CD4-positive, alpha-beta memory T cell (primary cell): ENCODE results near the gene NOL4L. TPM values are rescaled to one million over a fixed set of nuclear protein-coding genes. Genes with fewer than 3 reads are reported as not detected.
A peak's percentile ranks its signal among the peaks of the same experiment; 100 is the strongest.

Experiments used
- CTCF ChIA-PET: fragments of 350-600 bp; sonication (Branson Sonifier 250); formaldehyde crosslinking; loops from one replicate; lab custom pipeline; 2021; ENCODE audit warnings: inconsistent platforms; ENCODE audit not compliant: partially characterized antibody; lab: Charles Lee
- POLR2A ChIA-PET: fragments of 350-600 bp; sonication (Branson Sonifier 250); formaldehyde crosslinking; loops from one replicate; lab custom pipeline; 2021; ENCODE audit not compliant: partially characterized antibody; lab: Charles Lee
- DNase-seq, 5 donors: peaks; one replicate each; pipeline versions ENCODE4 v3.0.0 to v3.0.0-alpha.2; 2020 to 2022; ENCODE audit warnings: mixed read lengths in 1 of 5
- H3K27ac ChIP-seq: one replicate; pipeline ENCODE4 v1.7.0; 2013; ENCODE audit warnings: low read depth, low read length
- H3K27me3 ChIP-seq: 2 replicates; pipeline ENCODE4 v1.7.0; 2013; ENCODE audit warnings: mild to moderate bottlenecking, low read length, moderate library complexity; ENCODE audit not compliant: insufficient read depth
- H3K36me3 ChIP-seq: 2 replicates; pipeline ENCODE4 v1.7.0; 2013; ENCODE audit warnings: mild to moderate bottlenecking, low read length, moderate library complexity; ENCODE audit not compliant: insufficient read depth
- H3K4me1 ChIP-seq: 2 replicates; pipeline ENCODE4 v1.7.0; 2013; ENCODE audit warnings: mild to moderate bottlenecking, low read length, moderate library complexity; ENCODE audit not compliant: insufficient read depth
- H3K4me3 ChIP-seq, 2 donors: one replicate each; pipeline ENCODE4 v1.7.0; 2013; ENCODE audit warnings: low read length in 2 of 2, mild to moderate bottlenecking in 1 of 2
- H3K9me3 ChIP-seq, 2 donors: one replicate each; pipeline ENCODE4 v1.7.0; 2013; ENCODE audit warnings: low read length in 2 of 2, control low read depth in 1 of 2; ENCODE audit not compliant: control insufficient read depth in 1 of 2
- H3K27ac Mint-ChIP-seq, 7 donors: one replicate each; pipeline ENCODE4 v1.8.0; 2020 to 2021; ENCODE audit warnings: mixed read lengths in 7 of 7, mild to moderate bottlenecking in 6 of 7, inconsistent platforms in 3 of 7, moderate library complexity in 3 of 7
- H3K27me3 Mint-ChIP-seq, 2 donors: one replicate each; pipeline ENCODE4 v1.8.0; 2020 to 2021; ENCODE audit warnings: mixed read lengths in 2 of 2
- H3K36me3 Mint-ChIP-seq, 2 donors: one replicate each; pipeline ENCODE4 v1.8.0; 2020 to 2021; ENCODE audit warnings: mixed read lengths in 2 of 2, inconsistent platforms in 1 of 2, mild to moderate bottlenecking in 1 of 2
- H3K4me1 Mint-ChIP-seq, 4 donors: one replicate each; pipeline ENCODE4 v1.8.0; 2020 to 2021; ENCODE audit warnings: mixed read lengths in 4 of 4, mild to moderate bottlenecking in 1 of 4
- H3K4me3 Mint-ChIP-seq, 8 donors: one replicate each; pipeline ENCODE4 v1.8.0; 2020 to 2021; ENCODE audit warnings: mixed read lengths in 8 of 8, mild to moderate bottlenecking in 7 of 8, moderate library complexity in 6 of 8, inconsistent platforms in 3 of 8
- H3K9me3 Mint-ChIP-seq, 8 donors: one replicate each; pipeline ENCODE4 v1.8.0; 2020 to 2021; ENCODE audit warnings: mixed read lengths in 8 of 8, mild to moderate bottlenecking in 5 of 8, inconsistent platforms in 3 of 8, moderate library complexity in 1 of 8
- intact Hi-C: fragments of 100-400 bp; cut with micrococcal nuclease; formaldehyde crosslinking; loops from one replicate; pipeline ENCODE4 v1.15.1; 2023
- polyA plus RNA-seq, 2 donors: library from polyadenylated mRNA; unstranded; fragments of 300-500 nt; fragmentation: Illumina TruSeq; gene quantifications; one replicate each; pipeline ENCODE4 v1.2.3, GENCODE V29; 2021
- total RNA-seq, 2 experiments: library from RNA; stranded (reverse); gene quantifications; one replicate each; pipeline ENCODE4 v1.2.3, GENCODE V29; 2021

Gene NOL4L
- total and polyA plus RNA-seq, 4 experiments from 2014 or later, result 7.0 to 74.2 (median 47.5) TPM

DNA sequence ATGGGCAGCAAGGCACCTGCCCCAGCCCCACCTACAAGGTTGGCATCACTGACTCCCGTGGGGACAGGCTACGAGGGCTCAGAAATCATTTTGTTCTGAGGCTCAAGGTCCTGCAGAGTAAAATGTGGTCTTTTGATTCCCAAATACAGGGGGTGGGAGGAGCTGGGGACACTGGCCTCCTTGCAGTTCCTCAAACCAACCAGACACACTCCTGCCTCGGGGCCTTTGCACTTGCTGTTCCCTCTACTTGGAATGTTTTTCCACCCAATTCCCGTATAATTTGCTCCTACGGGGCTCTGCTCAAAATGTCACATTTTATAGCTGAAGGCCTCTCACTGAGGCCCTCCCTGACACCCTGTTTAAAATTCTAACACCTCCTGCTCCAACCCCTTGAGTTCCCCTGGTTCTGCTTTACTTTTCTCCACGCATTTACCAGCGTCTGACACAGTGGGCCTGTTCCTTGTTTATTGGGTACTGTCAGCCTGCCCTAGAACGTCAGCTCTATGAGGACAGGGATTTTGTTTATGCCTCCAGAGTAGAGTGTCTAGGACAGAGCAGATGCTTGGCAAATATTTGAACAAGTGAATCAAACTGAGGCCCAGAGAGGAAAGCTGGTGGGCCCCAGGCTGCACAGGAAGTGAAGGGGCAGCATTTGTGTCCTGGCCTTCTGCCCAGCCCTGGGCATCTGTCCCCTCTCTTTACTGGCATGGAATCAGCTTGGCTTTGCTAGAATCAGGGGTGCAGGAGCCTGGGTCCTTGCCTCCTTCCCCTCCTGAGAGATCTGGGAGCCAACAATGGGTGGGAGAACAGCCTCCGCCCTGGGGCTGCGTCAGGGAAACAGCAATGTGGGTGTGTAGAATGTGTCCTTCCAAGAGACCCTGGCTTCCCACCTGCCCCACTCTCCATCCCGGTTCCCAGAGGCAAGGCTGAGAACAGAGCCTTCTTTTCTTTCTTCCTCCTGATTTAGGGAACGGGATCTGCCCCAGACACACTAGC lies 18.5 kb downstream of the NOL4L start:
- no peak overlapping the region for H3K4me3 Mint-ChIP-seq
- no peak for DNase-seq
- Histone ChIP-seq H3K27ac (no peak overlapping the region), H3K4me3 (no peak overlapping the region), H3K4me1 (peaks cover 62% of the 10 kb centered on the region), H3K27me3 (no peaks in the 10 kb centered on the region), H3K36me3 (peaks cover 3% of the 10 kb centered on the region), H3K9me3 (no peaks in the 10 kb centered on the region)
- peaks cover 7 to 9% of the 10 kb centered on the region in 2 donors for H3K36me3 Mint-ChIP-seq
- peaks cover 15 to 37% (median 32%) of the 10 kb centered on the region in 4 donors for H3K4me1 Mint-ChIP-seq
- intact Hi-C loops, result no loop called here
- peak overlapping the region in 5 of 7 donors; percentile 52 to 78 (median 75) for H3K27ac Mint-ChIP-seq
- H3K27me3 Mint-ChIP-seq, result no peaks in the 10 kb centered on the region
- no peaks in the 10 kb centered on the region for H3K9me3 Mint-ChIP-seq
- ChIA-PET POLR2A (interaction anchor here (0.8 to 1.2 kb wide), 3 partner anchors 9 to 30 kb away, joined by 3 to 4 read pairs (median 3); no protein-coding TSS in a partner anchor), CTCF (no interaction called here)

DNA sequence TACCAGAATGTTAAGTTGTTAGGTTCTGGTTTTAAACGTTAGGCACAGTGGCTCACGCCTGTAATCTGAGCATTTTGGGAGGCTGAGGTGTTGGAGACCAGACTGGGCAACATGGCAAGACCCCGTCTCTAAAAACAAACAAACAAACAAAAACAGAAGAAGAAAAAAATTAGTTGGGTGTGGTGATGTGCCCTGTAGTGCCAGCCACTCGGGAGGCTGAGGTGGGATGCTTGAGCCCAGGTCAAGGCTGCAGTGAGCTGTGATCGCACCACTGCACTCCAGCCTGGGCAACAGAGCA lies 19.4 kb downstream of the NOL4L start:
- no peaks in the 10 kb centered on the region for H3K9me3 ChIP-seq
- H3K27me3 Mint-ChIP-seq, result no peaks in the 10 kb centered on the region
- H3K9me3 Mint-ChIP-seq, result no peaks in the 10 kb centered on the region
- H3K36me3 ChIP-seq, result peaks cover 3% of the 10 kb centered on the region
- ChIA-PET POLR2A (interaction anchor here (0.8 kb wide), 1 partner anchor 27 kb away, joined by 4 read pairs; no protein-coding TSS in a partner anchor), CTCF (no interaction called here)
- H3K27ac Mint-ChIP-seq, result peak overlapping the region in 6 of 7 donors; percentile 67 to 85 (median 77)
- intact Hi-C loops, result no loop called here
- no peak overlapping the region for H3K4me3 ChIP-seq
- peaks cover 25 to 47% (median 29%) of the 10 kb centered on the region in 4 donors for H3K4me1 Mint-ChIP-seq
- H3K36me3 Mint-ChIP-seq, result peaks cover 7 to 9% of the 10 kb centered on the region in 2 donors
- H3K4me1 ChIP-seq, result peaks cover 62% of the 10 kb centered on the region
- H3K27me3 ChIP-seq, result no peaks in the 10 kb centered on the region
- H3K4me3 Mint-ChIP-seq, result peak overlapping the region in 1 of 8 donors; percentile 27
- H3K27ac ChIP-seq, result no peak overlapping the region
- DNase-seq, result no peak

DNA sequence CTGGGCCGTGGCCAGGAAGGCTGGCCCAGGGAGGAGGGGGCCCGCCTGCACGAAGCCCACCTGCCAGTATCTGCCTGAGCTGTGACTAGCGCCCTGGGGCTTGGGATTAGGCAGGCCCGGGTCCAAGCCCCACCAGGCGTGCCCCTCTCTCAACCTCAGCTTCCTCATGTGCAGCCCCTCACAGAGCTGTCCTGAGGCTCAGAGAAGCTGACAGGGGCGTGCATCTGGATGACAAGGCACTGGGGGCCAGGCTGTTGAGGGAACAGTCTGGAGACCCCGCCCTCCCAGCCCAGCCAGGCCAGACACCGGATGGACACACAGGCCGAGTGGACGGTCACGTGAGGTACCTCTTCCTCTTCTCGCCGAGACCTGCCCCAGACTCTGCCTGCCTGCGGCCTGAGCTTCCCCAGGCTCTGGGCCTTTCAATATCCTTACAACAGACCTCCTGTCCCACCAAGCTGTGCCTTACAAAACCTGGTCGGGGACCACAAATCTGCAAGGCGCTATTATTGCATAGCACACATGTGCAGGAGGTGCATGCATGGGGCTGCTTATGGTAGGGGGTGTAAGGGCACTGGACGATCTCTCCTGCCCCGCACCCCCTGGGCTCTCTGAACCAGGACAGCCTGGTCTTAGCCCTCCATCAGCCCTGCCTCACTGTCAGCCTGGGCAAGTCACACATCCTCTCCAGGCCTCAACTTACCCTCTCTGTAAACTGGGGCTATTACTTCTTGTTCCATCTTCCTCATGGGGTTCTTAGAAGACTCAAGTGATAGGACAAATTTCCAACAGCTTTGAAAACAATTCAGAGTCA lies 20.0 kb downstream of the NOL4L start:
- Mint-ChIP-seq H3K27ac (peak overlapping the region in 6 of 7 donors; percentile 67 to 85 (median 77)), H3K36me3 (peaks cover 7 to 13% of the 10 kb centered on the region in 2 donors), H3K4me1 (peaks cover 27 to 50% (median 32%) of the 10 kb centered on the region in 4 donors), H3K9me3 (no peaks in the 10 kb centered on the region), H3K4me3 (peak overlapping the region in 1 of 8 donors; percentile 27), H3K27me3 (no peaks in the 10 kb centered on the region)
- intact Hi-C loops, result no loop called here
- H3K9me3 ChIP-seq, result no peaks in the 10 kb centered on the region
- H3K36me3 ChIP-seq, result peaks cover 3% of the 10 kb centered on the region
- POLR2A ChIA-PET, result interaction anchor here (0.8 to 1.6 kb wide), 3 partner anchors 8 to 27 kb away, joined by 3 to 7 read pairs (median 4); no protein-coding TSS in a partner anchor
- no peak overlapping the region for H3K4me3 ChIP-seq
- no peaks in the 10 kb centered on the region for H3K27me3 ChIP-seq
- H3K27ac ChIP-seq, result no peak overlapping the region
- H3K4me1 ChIP-seq, result peaks cover 59% of the 10 kb centered on the region
- CTCF ChIA-PET, result interaction anchor here (1.8 kb wide), 1 partner anchor 87 kb away, joined by 4 read pairs; no protein-coding TSS in a partner anchor
- no peak for DNase-seq

DNA sequence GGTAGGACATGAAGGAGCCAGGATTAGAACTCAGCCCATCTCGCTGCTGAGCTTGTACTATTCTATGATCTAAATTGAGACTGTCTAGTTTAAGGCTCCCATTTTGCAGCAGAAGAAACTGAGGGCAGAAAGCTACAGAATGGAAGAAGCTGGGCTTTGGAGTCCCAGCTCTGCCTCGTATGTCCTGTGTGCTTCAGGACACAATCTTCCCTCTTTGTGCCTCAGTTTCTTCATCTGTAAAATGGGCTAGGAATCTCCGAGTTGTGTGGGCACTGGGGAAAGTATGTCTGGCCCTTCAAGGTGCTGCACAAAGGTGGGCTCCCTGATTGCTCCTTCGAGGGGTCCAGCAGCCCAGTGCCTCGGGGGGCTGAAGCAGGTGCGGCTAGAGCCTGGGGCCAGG lies 20.7 kb downstream of the NOL4L start:
- Mint-ChIP-seq H3K27ac (peak overlapping the region in 4 of 7 donors; percentile 12 to 51 (median 33)), H3K9me3 (no peaks in the 10 kb centered on the region), H3K4me3 (no peak overlapping the region), H3K36me3 (peaks cover 7 to 13% of the 10 kb centered on the region in 2 donors), H3K27me3 (no peaks in the 10 kb centered on the region), H3K4me1 (peaks cover 25 to 47% (median 32%) of the 10 kb centered on the region in 4 donors)
- no peak overlapping the region for H3K27ac ChIP-seq
- ChIA-PET CTCF (interaction anchor here (1.8 kb wide), 1 partner anchor 88 kb away, joined by 4 read pairs; no protein-coding TSS in a partner anchor), POLR2A (interaction anchor here (1.0 to 1.6 kb wide), 3 partner anchors 9 to 25 kb away, joined by 3 to 7 read pairs (median 3); no protein-coding TSS in a partner anchor)
- intact Hi-C loops, result no loop called here
- no peak for DNase-seq
- no peaks in the 10 kb centered on the region for H3K9me3 ChIP-seq
- H3K4me1 ChIP-seq, result peaks cover 52% of the 10 kb centered on the region
- H3K4me3 ChIP-seq, result no peak overlapping the region
- H3K27me3 ChIP-seq, result no peaks in the 10 kb centered on the region
- peaks cover 3% of the 10 kb centered on the region for H3K36me3 ChIP-seq

DNA sequence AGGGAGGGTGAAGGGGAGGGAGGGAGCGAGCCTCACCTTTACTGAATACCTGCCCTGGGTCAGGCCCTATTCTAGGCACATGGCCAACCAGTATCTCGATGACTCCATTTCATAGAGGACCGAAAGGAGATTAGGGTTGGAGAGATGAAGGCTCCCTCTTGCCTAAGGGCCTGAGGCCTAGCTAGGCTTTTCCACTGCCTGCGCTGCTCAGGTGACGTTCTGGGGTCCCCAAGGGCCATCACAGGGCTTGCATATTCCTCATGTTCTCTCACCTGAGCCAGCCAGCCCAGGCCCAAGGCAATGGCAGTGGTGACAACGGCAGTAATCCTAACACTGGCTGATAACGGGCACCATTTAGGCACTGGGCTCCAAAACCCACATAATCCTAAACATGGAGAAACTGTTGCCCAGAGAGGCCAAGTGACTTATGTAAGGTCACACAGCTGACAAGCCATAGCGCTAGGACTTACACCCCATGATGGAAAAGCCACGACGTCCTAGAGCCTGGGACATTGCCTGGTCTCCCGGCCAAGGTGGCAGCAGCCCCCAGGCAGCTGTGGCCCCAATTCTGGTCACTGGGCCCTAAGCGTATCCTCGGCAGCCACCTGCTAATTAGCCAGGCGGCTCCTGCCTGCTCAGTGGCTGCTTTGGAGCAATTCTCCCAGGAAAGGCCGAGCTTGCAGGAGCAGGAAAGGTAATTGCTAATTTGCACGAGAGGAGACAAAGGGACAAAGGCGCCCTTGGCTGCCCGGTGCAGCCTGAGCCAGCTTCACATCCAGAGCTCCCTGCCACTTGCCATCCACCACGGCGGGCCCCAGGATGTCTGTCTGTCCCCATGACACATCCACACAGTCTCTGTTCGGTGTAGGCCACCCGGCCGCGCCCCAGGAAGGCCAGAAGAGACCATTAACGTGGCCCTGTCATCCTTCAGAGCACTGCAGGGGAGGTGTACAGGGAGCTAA lies 21.5 kb downstream of the NOL4L start:
- no peak overlapping the region for H3K4me3 Mint-ChIP-seq
- Histone ChIP-seq H3K9me3 (no peaks in the 10 kb centered on the region), H3K27me3 (no peaks in the 10 kb centered on the region), H3K27ac (no peak overlapping the region), H3K4me1 (peaks cover 44% of the 10 kb centered on the region), H3K4me3 (no peak overlapping the region), H3K36me3 (peaks cover 3% of the 10 kb centered on the region)
- peaks cover 7 to 16% of the 10 kb centered on the region in 2 donors for H3K36me3 Mint-ChIP-seq
- H3K4me1 Mint-ChIP-seq, result peaks cover 23 to 47% (median 34%) of the 10 kb centered on the region in 4 donors
- no peaks in the 10 kb centered on the region for H3K27me3 Mint-ChIP-seq
- POLR2A ChIA-PET, result interaction anchor here (0.9 to 1.6 kb wide), 4 partner anchors 10 to 24 kb away, joined by 3 to 7 read pairs (median 4); no protein-coding TSS in a partner anchor
- DNase-seq, result no peak
- peak overlapping the region in 2 of 7 donors; percentile 42 to 85 for H3K27ac Mint-ChIP-seq
- H3K9me3 Mint-ChIP-seq, result no peaks in the 10 kb centered on the region
- CTCF ChIA-PET, result interaction anchor here (1.8 kb wide), 1 partner anchor 89 kb away, joined by 4 read pairs; no protein-coding TSS in a partner anchor
- intact Hi-C loops, result no loop called here

DNA sequence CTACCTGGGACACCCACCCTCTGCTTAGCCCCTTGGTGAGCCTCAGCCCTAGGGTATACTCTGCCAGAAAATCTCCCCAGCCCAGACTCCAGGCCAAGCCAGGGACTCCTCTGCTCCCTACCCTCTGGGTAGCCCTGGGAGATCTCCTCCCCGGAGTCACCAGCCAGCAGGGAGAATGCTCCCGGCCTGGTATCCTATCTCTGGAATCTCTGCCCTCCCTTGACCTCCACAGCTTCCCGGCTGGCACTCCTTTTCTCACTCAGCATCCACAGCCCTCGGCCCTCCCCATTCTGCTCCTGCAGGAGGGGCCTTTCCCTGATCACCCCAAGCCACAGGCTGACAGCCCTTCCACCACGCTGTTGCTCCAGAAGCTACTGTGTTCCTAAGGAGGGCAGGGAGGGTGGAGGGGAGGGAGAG lies 22.6 kb downstream of the NOL4L start:
- Mint-ChIP-seq H3K4me1 (peaks cover 23 to 50% (median 39%) of the 10 kb centered on the region in 4 donors), H3K4me3 (peak overlapping the region in 3 of 8 donors; percentile 7 to 62 (median 38)), H3K27me3 (no peaks in the 10 kb centered on the region), H3K27ac (peak overlapping the region; percentile 55 to 87 (median 83)), H3K9me3 (no peaks in the 10 kb centered on the region), H3K36me3 (peaks cover 7 to 16% of the 10 kb centered on the region in 2 donors)
- Histone ChIP-seq H3K27ac (no peak overlapping the region), H3K27me3 (no peaks in the 10 kb centered on the region), H3K36me3 (peaks cover 3% of the 10 kb centered on the region), H3K4me3 (no peak overlapping the region), H3K4me1 (peaks cover 37% of the 10 kb centered on the region), H3K9me3 (no peaks in the 10 kb centered on the region)
- ChIA-PET POLR2A (no interaction called here), CTCF (no interaction called here)
- intact Hi-C loops, result no loop called here
- DNase-seq, result no peak
